Measurements from ENCODE around the gene ERC2. TPM values are rescaled to one million over a fixed set of nuclear protein-coding genes. Genes with fewer than 3 reads are reported as not detected.

ERC2 gene
- total RNA-seq, 1 donor from 2014 or later = not detected

- H3K4me1 Mint-ChIP-seq = no peaks in the 10 kb centered on the region
- DNase-seq = no peak
- no peak overlapping the region for H3K4me3 Mint-ChIP-seq
- intact Hi-C loops (cut with micrococcal nuclease) = no loop called here
- no peaks in the 10 kb centered on the region for H3K9me3 Mint-ChIP-seq
- no peaks in the 10 kb centered on the region for H3K27me3 Mint-ChIP-seq
- no peaks in the 10 kb centered on the region for H3K36me3 Mint-ChIP-seq (ENCODE audit: low read depth)
- no peak overlapping the region for H3K27ac Mint-ChIP-seq
These were observed 260.3 kb downstream of the ERC2 start for GRCh38 chr3:56207922-56208321.

- H3K36me3 Mint-ChIP-seq (ENCODE audit: low read depth) = no peaks in the 10 kb centered on the region
- H3K9me3 Mint-ChIP-seq = no peaks in the 10 kb centered on the region
- no peak for DNase-seq
- no peak overlapping the region for H3K27ac Mint-ChIP-seq
- no peaks in the 10 kb centered on the region for H3K4me1 Mint-ChIP-seq
- H3K4me3 Mint-ChIP-seq = no peak overlapping the region
- peaks cover 2% of the 10 kb centered on the region for H3K27me3 Mint-ChIP-seq
- intact Hi-C loops (cut with micrococcal nuclease) = no loop called here
These were observed 262.9 kb downstream of the ERC2 start for GRCh38 chr3:56205406-56205805.

- H3K27me3 Mint-ChIP-seq = peaks cover 2% of the 10 kb centered on the region
- no peak overlapping the region for H3K27ac Mint-ChIP-seq
- H3K9me3 Mint-ChIP-seq = no peaks in the 10 kb centered on the region
- no peaks in the 10 kb centered on the region for H3K4me1 Mint-ChIP-seq
- intact Hi-C loops (cut with micrococcal nuclease) = no loop called here
- H3K36me3 Mint-ChIP-seq (ENCODE audit: low read depth) = no peaks in the 10 kb centered on the region
- no peak overlapping the region for H3K4me3 Mint-ChIP-seq
- no peak for DNase-seq
These were observed 265.3 kb downstream of the ERC2 start for GRCh38 chr3:56202997-56203396.

GRCh38 chr3:56201407-56201806, 266.9 kb downstream of the ERC2 start:
- no peak for DNase-seq
- no peak overlapping the region for H3K4me3 Mint-ChIP-seq
- intact Hi-C loops (cut with micrococcal nuclease) = no loop called here
- H3K27ac Mint-ChIP-seq = no peak overlapping the region
- H3K36me3 Mint-ChIP-seq (ENCODE audit: low read depth) = no peaks in the 10 kb centered on the region
- H3K9me3 Mint-ChIP-seq = no peaks in the 10 kb centered on the region
- no peaks in the 10 kb centered on the region for H3K4me1 Mint-ChIP-seq
- peaks cover 2% of the 10 kb centered on the region for H3K27me3 Mint-ChIP-seq

- Mint-ChIP-seq H3K27ac (no peak overlapping the region), H3K36me3 (ENCODE audit: low read depth) (no peaks in the 10 kb centered on the region), H3K9me3 (no peaks in the 10 kb centered on the region), H3K4me1 (no peaks in the 10 kb centered on the region), H3K4me3 (no peak overlapping the region), H3K27me3 (peaks cover 2% of the 10 kb centered on the region)
- DNase-seq = no peak
- intact Hi-C loops (cut with micrococcal nuclease) = no loop called here
These were observed 268.0 kb downstream of the ERC2 start for GRCh38 chr3:56200251-56200650.

- DNase-seq = no peak
- no peaks in the 10 kb centered on the region for H3K4me1 Mint-ChIP-seq
- no peak overlapping the region for H3K27ac Mint-ChIP-seq
- peaks cover 2% of the 10 kb centered on the region for H3K27me3 Mint-ChIP-seq
- H3K4me3 Mint-ChIP-seq = no peak overlapping the region
- H3K9me3 Mint-ChIP-seq = no peaks in the 10 kb centered on the region
- intact Hi-C loops (cut with micrococcal nuclease) = no loop called here
- H3K36me3 Mint-ChIP-seq (ENCODE audit: low read depth) = no peaks in the 10 kb centered on the region
These were observed 270.3 kb downstream of the ERC2 start for GRCh38 chr3:56197991-56198390.

- DNase-seq = no peak
- Mint-ChIP-seq H3K27ac (no peak overlapping the region), H3K4me3 (no peak overlapping the region), H3K4me1 (no peaks in the 10 kb centered on the region), H3K36me3 (ENCODE audit: low read depth) (no peaks in the 10 kb centered on the region), H3K27me3 (peaks cover 2% of the 10 kb centered on the region), H3K9me3 (no peaks in the 10 kb centered on the region)
- intact Hi-C loops (cut with micrococcal nuclease) = no loop called here
These were observed 270.9 kb downstream of the ERC2 start for GRCh38 chr3:56197259-56197965.

GRCh38 chr3:56196700-56197099, 271.6 kb downstream of the ERC2 start:
- Mint-ChIP-seq H3K4me3 (no peak overlapping the region), H3K27ac (no peak overlapping the region), H3K9me3 (no peaks in the 10 kb centered on the region), H3K27me3 (peaks cover 2% of the 10 kb centered on the region), H3K36me3 (ENCODE audit: low read depth) (no peaks in the 10 kb centered on the region), H3K4me1 (no peaks in the 10 kb centered on the region)
- intact Hi-C loops (cut with micrococcal nuclease) = no loop called here
- DNase-seq = no peak

GRCh38 chr3:56193519-56193918, 274.7 kb downstream of the ERC2 start:
- Mint-ChIP-seq H3K27ac (no peak overlapping the region), H3K36me3 (ENCODE audit: low read depth) (no peaks in the 10 kb centered on the region), H3K4me1 (no peaks in the 10 kb centered on the region), H3K9me3 (no peaks in the 10 kb centered on the region), H3K27me3 (no peaks in the 10 kb centered on the region), H3K4me3 (no peak overlapping the region)
- intact Hi-C loops (cut with micrococcal nuclease) = no loop called here
- no peak for DNase-seq

- Mint-ChIP-seq H3K27ac (no peak overlapping the region), H3K9me3 (no peaks in the 10 kb centered on the region), H3K4me3 (no peak overlapping the region), H3K36me3 (ENCODE audit: low read depth) (no peaks in the 10 kb centered on the region), H3K4me1 (no peaks in the 10 kb centered on the region), H3K27me3 (no peaks in the 10 kb centered on the region)
- intact Hi-C loops (cut with micrococcal nuclease) = no loop called here
- DNase-seq = no peak
These were observed 276.3 kb downstream of the ERC2 start for GRCh38 chr3:56192001-56192400.

- no peaks in the 10 kb centered on the region for H3K27me3 Mint-ChIP-seq
- no peaks in the 10 kb centered on the region for H3K36me3 Mint-ChIP-seq (ENCODE audit: low read depth)
- H3K4me3 Mint-ChIP-seq = no peak overlapping the region
- H3K27ac Mint-ChIP-seq = no peak overlapping the region
- no peak for DNase-seq
- intact Hi-C loops (cut with micrococcal nuclease) = no loop called here
- no peaks in the 10 kb centered on the region for H3K4me1 Mint-ChIP-seq
- H3K9me3 Mint-ChIP-seq = no peaks in the 10 kb centered on the region
These were observed 277.4 kb downstream of the ERC2 start for GRCh38 chr3:56190771-56191305.

GRCh38 chr3:56190130-56190529, 278.1 kb downstream of the ERC2 start:
- Mint-ChIP-seq H3K27ac (no peak overlapping the region), H3K4me1 (no peaks in the 10 kb centered on the region), H3K9me3 (no peaks in the 10 kb centered on the region), H3K27me3 (no peaks in the 10 kb centered on the region), H3K36me3 (ENCODE audit: low read depth) (no peaks in the 10 kb centered on the region), H3K4me3 (no peak overlapping the region)
- no peak for DNase-seq
- intact Hi-C loops (cut with micrococcal nuclease) = no loop called here

GRCh38 chr3:56189536-56189935, 278.7 kb downstream of the ERC2 start:
- H3K36me3 Mint-ChIP-seq (ENCODE audit: low read depth) = no peaks in the 10 kb centered on the region
- H3K9me3 Mint-ChIP-seq = no peaks in the 10 kb centered on the region
- no peak for DNase-seq
- H3K27ac Mint-ChIP-seq = no peak overlapping the region
- no peak overlapping the region for H3K4me3 Mint-ChIP-seq
- intact Hi-C loops (cut with micrococcal nuclease) = no loop called here
- H3K4me1 Mint-ChIP-seq = no peaks in the 10 kb centered on the region
- no peaks in the 10 kb centered on the region for H3K27me3 Mint-ChIP-seq

GRCh38 chr3:56188201-56188600, 280.1 kb downstream of the ERC2 start:
- Mint-ChIP-seq H3K36me3 (ENCODE audit: low read depth) (no peaks in the 10 kb centered on the region), H3K4me1 (no peaks in the 10 kb centered on the region), H3K27ac (no peak overlapping the region), H3K27me3 (no peaks in the 10 kb centered on the region), H3K4me3 (no peak overlapping the region), H3K9me3 (no peaks in the 10 kb centered on the region)
- no peak for DNase-seq
- intact Hi-C loops (cut with micrococcal nuclease) = no loop called here

- H3K4me1 Mint-ChIP-seq = no peaks in the 10 kb centered on the region
- H3K27ac Mint-ChIP-seq = no peak overlapping the region
- no peaks in the 10 kb centered on the region for H3K36me3 Mint-ChIP-seq (ENCODE audit: low read depth)
- no peak for DNase-seq
- intact Hi-C loops (cut with micrococcal nuclease) = no loop called here
- H3K4me3 Mint-ChIP-seq = no peak overlapping the region
- H3K9me3 Mint-ChIP-seq = no peaks in the 10 kb centered on the region
- no peaks in the 10 kb centered on the region for H3K27me3 Mint-ChIP-seq
These were observed 281.2 kb downstream of the ERC2 start for GRCh38 chr3:56187051-56187450.
